Right lobe of liver (tissue), 4 donors: Measurements from ENCODE around the gene TFPT.

ENCODE experiments used
- CTCF ChIP-seq, 4 donors: fragments of 200-600 bp in 3 of 4; fragments of 450-650 bp in 1 of 4; IDR thresholded peaks; one replicate each; pipeline versions ENCODE4 v1.5.1 to v1.8.0; 2016 to 2022; ENCODE audit warnings: antibody characterized with exemption in 4 of 4, mild to moderate bottlenecking in 2 of 4
- POLR2A ChIP-seq: fragments of 450-650 bp; IDR thresholded peaks from one replicate; pipeline ENCODE4 v1.6.1; 2017; ENCODE audit warnings: antibody characterized with exemption, mild to moderate bottlenecking
- donor health status: DM: no; HTN: no; CAD: no.
- donor health status: DM: no; HTN: no; CAD: no.
- donor health status: DM: no; HTN: yes; CAD: no.

DNA sequence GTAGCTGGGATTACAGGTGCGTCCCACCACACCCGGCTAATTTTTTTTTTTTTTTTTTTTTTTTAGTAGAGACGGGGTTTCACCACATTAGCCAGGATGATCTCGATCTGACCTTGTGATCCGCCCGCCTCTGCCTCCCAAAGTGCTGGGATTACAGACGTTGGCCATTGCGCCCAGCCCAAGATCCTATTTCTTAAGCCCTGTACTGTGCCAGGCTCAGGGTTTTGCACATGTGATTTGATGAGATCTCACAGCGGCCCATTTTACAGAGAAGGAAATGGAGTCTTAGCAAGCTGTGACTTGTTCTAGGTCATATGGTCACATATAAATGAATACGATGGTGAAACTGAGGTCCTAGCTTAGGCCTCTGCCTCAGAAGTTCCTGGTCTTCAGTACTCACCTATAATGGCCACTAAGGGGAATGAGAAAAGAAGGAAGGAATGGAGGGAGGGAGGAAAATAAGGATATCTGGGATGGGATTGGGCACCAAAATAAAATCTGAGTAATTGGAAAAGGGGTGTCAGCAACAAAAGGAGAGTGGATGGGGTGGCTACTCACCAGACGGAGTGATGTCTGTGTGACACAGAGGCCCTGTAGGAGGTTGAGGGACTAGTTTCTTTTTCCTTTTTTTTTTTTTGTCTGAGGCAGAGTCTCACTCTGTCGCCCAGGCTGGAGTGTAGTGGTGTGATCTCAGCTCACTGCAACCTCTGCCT is 16.1 kb downstream of the TFPT start:
- TF ChIP-seq CTCF (IDR thresholded peaks at IDR 0.05) (no peak), POLR2A (no peak)
